MCF 10A (cell line): Measurements from ENCODE around the gene KCNH3. TPM values are rescaled to one million over a fixed set of nuclear protein-coding genes. Genes with fewer than 3 reads are reported as not detected.

Experiments
- BruUV-seq: library from RNA; stranded (reverse); fragments of 400-500 nt; replicated peaks from 2 replicates; lab custom pipeline; 2021; lab: Mats Ljungman, UMichigan
- CTCF ChIA-PET: fragments of 300-600 bp; sonication (Branson Sonifier 250); formaldehyde crosslinking; extraction: SDS; loops from one replicate; lab custom pipeline; 2021; ENCODE audit warnings: antibody characterized with exemption, inconsistent platforms; lab: Yijun Ruan, JAX
- POLR2A ChIA-PET: fragments of 300-600, 350-650 bp; sonication (Branson Sonifier 250); formaldehyde crosslinking; extraction: SDS; loops from one replicate; lab custom pipeline; 2020; ENCODE audit warnings: antibody characterized with exemption, inconsistent platforms; lab: Yijun Ruan, JAX
- DNase-seq: peaks from one replicate; pipeline ENCODE4 v3.0.0-alpha.2; 2018; ENCODE audit not compliant: unreplicated experiment
- H3K27ac Mint-ChIP-seq: one replicate; pipeline ENCODE4 v1.8.0; 2022; ENCODE audit warnings: mild to moderate bottlenecking, low read depth, mixed read lengths; ENCODE audit not compliant: unreplicated experiment
- H3K27me3 Mint-ChIP-seq: one replicate; pipeline ENCODE4 v1.8.0; 2022; ENCODE audit warnings: mixed read lengths; ENCODE audit not compliant: insufficient read depth, unreplicated experiment
- H3K36me3 Mint-ChIP-seq: one replicate; pipeline ENCODE4 v1.8.0; 2022; ENCODE audit warnings: mild to moderate bottlenecking, moderate library complexity, mixed read lengths; ENCODE audit not compliant: insufficient read depth, unreplicated experiment
- H3K4me1 Mint-ChIP-seq: one replicate; pipeline ENCODE4 v1.8.0; 2022; ENCODE audit warnings: mixed read lengths; ENCODE audit not compliant: insufficient read depth, unreplicated experiment
- H3K4me3 Mint-ChIP-seq: one replicate; pipeline ENCODE4 v1.8.0; 2022; ENCODE audit warnings: mild to moderate bottlenecking, moderate library complexity, mixed read lengths; ENCODE audit not compliant: unreplicated experiment
- H3K9me3 Mint-ChIP-seq: one replicate; pipeline ENCODE4 v1.8.0; 2022; ENCODE audit warnings: mixed read lengths; ENCODE audit not compliant: unreplicated experiment
- intact Hi-C: fragments of 100-400 bp; cut with micrococcal nuclease; formaldehyde crosslinking; loops from 2 replicates; pipeline ENCODE4 v1.14.1; 2022
- total RNA-seq: library from RNA; stranded (reverse); gene quantifications from 2 replicates; pipeline ENCODE4 v1.2.3, GENCODE V29; 2022
- TF ChIP-seq, protein P1 (sequence below): fragments of 200-600 bp; IDR thresholded peaks from one replicate; pipeline ENCODE4 v1.8.0; 2022; ENCODE audit warnings: antibody characterized with exemption, mild to moderate bottlenecking; ENCODE audit not compliant: unreplicated experiment

Gene KCNH3
- total RNA-seq, 1 experiment from 2014 or later, result not detected

DNA sequence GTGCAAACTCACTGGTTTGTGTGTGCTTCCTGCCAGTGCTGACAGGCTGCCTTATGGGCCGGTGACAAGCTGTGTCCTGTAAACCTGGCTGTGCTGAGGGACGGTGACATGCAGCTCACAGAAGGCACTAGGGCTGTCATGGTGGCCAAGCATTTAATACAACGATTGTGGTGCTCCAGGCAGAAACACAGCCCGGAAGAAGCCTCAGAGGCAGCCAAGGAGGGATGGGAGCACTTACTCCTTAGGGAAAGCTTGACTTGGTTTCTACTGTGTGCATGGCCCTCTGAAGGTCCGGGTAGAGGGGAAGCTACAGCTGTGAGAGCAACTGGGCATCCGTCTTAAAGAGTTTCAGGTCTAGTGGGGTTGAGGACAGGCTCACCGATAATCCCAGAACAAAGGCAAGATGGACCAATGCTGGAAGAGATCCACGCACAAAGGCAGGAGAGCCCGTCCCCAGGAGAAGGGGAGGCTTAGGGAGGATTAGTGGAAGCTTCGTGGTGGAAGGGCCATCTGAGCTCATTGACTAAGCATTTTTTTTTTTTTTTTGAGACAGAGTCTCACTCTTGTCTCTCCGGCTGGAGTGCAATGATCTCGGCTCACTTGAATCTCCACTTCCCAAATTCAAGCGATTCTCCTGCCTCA, 39.8 kb downstream of the KCNH3 start:
- TF ChIP-seq, protein P1, sequence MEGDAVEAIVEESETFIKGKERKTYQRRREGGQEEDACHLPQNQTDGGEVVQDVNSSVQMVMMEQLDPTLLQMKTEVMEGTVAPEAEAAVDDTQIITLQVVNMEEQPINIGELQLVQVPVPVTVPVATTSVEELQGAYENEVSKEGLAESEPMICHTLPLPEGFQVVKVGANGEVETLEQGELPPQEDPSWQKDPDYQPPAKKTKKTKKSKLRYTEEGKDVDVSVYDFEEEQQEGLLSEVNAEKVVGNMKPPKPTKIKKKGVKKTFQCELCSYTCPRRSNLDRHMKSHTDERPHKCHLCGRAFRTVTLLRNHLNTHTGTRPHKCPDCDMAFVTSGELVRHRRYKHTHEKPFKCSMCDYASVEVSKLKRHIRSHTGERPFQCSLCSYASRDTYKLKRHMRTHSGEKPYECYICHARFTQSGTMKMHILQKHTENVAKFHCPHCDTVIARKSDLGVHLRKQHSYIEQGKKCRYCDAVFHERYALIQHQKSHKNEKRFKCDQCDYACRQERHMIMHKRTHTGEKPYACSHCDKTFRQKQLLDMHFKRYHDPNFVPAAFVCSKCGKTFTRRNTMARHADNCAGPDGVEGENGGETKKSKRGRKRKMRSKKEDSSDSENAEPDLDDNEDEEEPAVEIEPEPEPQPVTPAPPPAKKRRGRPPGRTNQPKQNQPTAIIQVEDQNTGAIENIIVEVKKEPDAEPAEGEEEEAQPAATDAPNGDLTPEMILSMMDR, result no peak
- H3K36me3 Mint-ChIP-seq, result peaks cover 4% of the 10 kb centered on the region
- H3K9me3 Mint-ChIP-seq, result no peaks in the 10 kb centered on the region
- no peak overlapping the region for H3K4me3 Mint-ChIP-seq
- intact Hi-C loops, result no loop called here
- H3K27ac Mint-ChIP-seq, result no peak overlapping the region
- H3K4me1 Mint-ChIP-seq, result peaks cover 6% of the 10 kb centered on the region
- POLR2A ChIA-PET, result interaction anchor here (0.7 kb wide), 1 partner anchor 219 kb away, joined by 6 read pairs; no protein-coding TSS in a partner anchor
- CTCF ChIA-PET, result interaction anchor here (2.8 to 6.8 kb wide), 3 partner anchors 25 to 289 kb away, joined by 14 to 69 read pairs (median 26); no protein-coding TSS in a partner anchor
- no TSS peak for BruUV-seq
- DNase-seq, result no peak
- no peaks in the 10 kb centered on the region for H3K27me3 Mint-ChIP-seq

DNA sequence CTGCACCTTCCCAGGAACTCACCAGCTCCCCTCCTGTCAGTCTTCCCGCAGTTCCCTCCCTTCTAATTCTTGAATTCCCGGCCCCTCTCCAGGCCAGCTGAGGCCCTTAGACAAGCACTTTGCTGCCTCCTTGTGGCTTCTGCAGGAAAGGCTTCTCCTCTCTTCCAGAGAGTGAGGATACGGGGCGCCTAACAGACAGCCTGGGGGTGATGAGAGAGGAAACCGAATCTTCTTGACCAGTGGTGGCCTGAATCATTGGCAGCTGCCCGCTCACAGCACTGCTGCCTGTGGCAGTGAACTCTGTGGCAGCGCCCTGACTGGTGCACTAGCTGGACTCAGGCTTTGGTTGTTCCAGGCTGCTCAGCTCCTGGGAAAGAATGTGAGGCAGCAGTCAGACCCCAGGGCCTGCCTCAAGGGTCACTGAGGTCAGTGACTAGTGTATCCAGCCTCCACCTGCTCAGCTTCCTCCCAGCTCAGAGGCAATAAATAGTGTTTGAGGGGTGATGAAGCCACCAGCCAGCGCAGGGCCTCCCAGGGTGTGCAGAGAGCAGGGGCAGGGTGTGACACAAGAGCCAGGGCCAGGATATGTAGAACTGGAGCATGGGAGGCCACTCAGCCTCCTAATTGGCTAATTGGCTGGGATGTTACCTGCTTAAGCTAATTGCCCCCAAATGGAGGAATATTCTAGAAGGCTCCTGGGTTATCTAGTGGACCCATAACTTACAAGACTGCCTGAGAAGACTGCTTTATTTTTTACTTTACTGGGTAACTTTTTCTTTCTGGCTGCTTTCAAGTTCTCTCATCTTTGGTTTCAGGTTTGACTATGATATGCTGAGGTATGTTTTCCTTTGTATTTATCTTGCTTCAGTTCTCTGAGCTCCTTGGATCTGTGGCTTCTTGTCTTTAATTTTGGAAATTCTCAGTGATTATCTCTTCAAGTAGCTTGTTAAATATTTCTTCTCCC, 42.0 kb downstream of the KCNH3 start:
- BruUV-seq, result no TSS peak
- TF ChIP-seq, protein P1, result peak; percentile 75
- H3K27me3 Mint-ChIP-seq, result no peaks in the 10 kb centered on the region
- CTCF ChIA-PET, result interaction anchor here (0.6 to 6.8 kb wide), 39 partner anchors 8 to 916 kb away, joined by 3 to 69 read pairs (median 3); no protein-coding TSS in a partner anchor
- H3K4me1 Mint-ChIP-seq, result peaks cover 6% of the 10 kb centered on the region
- H3K4me3 Mint-ChIP-seq, result no peak overlapping the region
- peak; percentile 86 for DNase-seq
- intact Hi-C loops, result loop anchor here (1.0 to 10.0 kb wide), 4 partner anchors 28 to 296 kb away; no protein-coding TSS in a partner anchor
- H3K27ac Mint-ChIP-seq, result no peak overlapping the region
- no peaks in the 10 kb centered on the region for H3K36me3 Mint-ChIP-seq
- POLR2A ChIA-PET, result interaction anchor here (0.6 to 2.6 kb wide), 7 partner anchors 8 to 224 kb away, joined by 3 to 11 read pairs (median 3); partner anchors contain the start of gene MCRS1
- H3K9me3 Mint-ChIP-seq, result no peaks in the 10 kb centered on the region

DNA sequence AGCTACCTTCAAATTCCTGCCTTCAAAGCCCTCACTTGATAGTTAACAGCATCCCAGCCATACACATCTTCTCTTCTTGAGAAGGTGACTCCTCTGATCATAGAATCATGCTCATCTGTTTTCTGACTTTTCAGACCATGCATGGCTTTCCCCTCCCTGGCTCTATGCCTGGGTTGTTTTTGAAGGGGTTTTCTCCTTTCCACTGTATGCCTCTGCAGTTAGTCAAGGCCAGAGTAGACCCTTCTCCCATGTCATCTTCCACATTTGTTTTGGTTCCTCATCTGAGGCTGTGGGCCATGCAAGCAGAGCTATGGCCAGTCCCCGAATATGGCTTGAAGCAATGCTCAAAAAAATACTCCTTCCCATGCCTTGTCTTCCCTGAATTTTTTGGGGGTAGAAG, 43.4 kb downstream of the KCNH3 start:
- peaks cover 6% of the 10 kb centered on the region for H3K4me1 Mint-ChIP-seq
- CTCF ChIA-PET, result interaction anchor here (0.6 to 6.8 kb wide), 7 partner anchors 21 to 360 kb away, joined by 3 to 69 read pairs (median 3); no protein-coding TSS in a partner anchor

More for the DNA sequence above, 43.4 kb downstream of the KCNH3 start:
- DNase-seq, result no peak
- no peak overlapping the region for H3K4me3 Mint-ChIP-seq
- intact Hi-C loops, result loop anchor here (10.0 kb wide), 1 partner anchor 297 kb away; no protein-coding TSS in a partner anchor
- TF ChIP-seq, protein P1, result no peak
- BruUV-seq, result no TSS peak
- no peaks in the 10 kb centered on the region for H3K27me3 Mint-ChIP-seq
- no peaks in the 10 kb centered on the region for H3K9me3 Mint-ChIP-seq
- no peak overlapping the region for H3K27ac Mint-ChIP-seq
- POLR2A ChIA-PET, result no interaction called here
- H3K36me3 Mint-ChIP-seq, result no peaks in the 10 kb centered on the region
